ENCODE data around the gene FBXL3.
"Not testable (repeated sequence)": the region's sequence is repeated elsewhere in the genome, so short reads cannot be mapped to it uniquely, and the experiment has no call there.

The FBXL3 gene

GRCh38 chr13:76980075-76980718 is 46.8 kb downstream of the FBXL3 start:
- peak; percentile 87 for DNase-seq

- no peak for DNase-seq
Observed at GRCh38 chr13:76976929-76977328, 50.0 kb downstream of the FBXL3 start.

GRCh38 chr13:76976490-76976889 is 50.5 kb downstream of the FBXL3 start:
- no peak for DNase-seq

GRCh38 chr13:76975863-76976262 is 51.1 kb downstream of the FBXL3 start:
- DNase-seq, result no peak

GRCh38 chr13:76974618-76974975 is 52.4 kb downstream of the FBXL3 start:
- no peak for DNase-seq

- peak; percentile 5 for DNase-seq
Observed at GRCh38 chr13:76973920-76974617, 52.9 kb downstream of the FBXL3 start.

GRCh38 chr13:76971851-76972829 is 54.8 kb downstream of the FBXL3 start:
- no peak for DNase-seq

GRCh38 chr13:76971215-76971614 is 55.7 kb downstream of the FBXL3 start:
- no peak for DNase-seq

GRCh38 chr13:76969488-76970365 is 57.2 kb downstream of the FBXL3 start:
- DNase-seq, result no peak

- no peak for DNase-seq
Observed at GRCh38 chr13:76968041-76968440, 58.9 kb downstream of the FBXL3 start.

- no peak for DNase-seq
Observed at GRCh38 chr13:76967031-76967430, 59.9 kb downstream of the FBXL3 start.

GRCh38 chr13:76965759-76966421 is 61.1 kb downstream of the FBXL3 start:
- DNase-seq, result no peak

GRCh38 chr13:76959734-76960133 is 67.2 kb downstream of the FBXL3 start:
- not testable (repeated sequence) for DNase-seq

GRCh38 chr13:76958841-76959432 is 68.0 kb downstream of the FBXL3 start:
- DNase-seq, result no peak

GRCh38 chr13:76955661-76956060 is 71.3 kb downstream of the FBXL3 start:
- DNase-seq, result no peak
